Measurements from ENCODE around the gene PPP1R27.

PPP1R27 gene

DNA sequence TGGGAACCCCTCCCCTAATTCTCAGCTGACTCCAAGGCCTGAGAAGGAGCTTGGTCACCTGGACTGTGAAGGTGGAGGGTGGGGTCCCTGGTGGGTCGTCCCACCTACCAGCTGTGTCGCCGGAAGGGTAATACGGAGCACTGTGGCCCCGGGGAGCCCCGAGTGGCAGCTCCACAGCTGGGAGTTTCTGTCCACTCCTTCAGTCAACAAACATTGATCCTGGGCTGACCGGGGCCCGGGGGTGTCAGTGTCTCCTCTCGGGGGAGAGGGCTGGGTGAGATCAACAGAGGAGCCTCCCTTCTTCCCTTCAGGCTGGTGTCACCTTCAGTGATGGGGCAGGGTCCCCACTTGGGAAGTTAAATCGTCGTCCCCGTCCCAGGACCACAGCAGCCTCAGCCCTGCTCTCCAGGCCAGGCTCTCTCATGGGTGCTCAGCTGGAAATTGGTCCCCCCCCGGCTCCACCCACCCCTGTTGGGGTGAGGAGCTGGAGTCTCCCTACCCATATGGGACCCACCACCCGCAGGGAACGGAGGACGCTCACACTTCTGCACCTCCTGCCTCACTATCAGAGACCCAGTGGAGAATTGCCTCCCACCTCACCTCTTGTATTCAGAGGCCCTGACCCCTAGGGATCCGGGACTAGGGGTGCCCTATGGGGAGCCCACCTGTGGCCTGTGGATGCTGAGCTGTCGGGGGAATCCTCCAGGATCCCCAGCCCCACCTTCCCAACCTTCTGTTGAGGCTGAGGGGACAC lies 29.0 kb downstream of the PPP1R27 start:
- no peak for DNase-seq (ENCODE audit: low read depth in 2 of 2)

DNA sequence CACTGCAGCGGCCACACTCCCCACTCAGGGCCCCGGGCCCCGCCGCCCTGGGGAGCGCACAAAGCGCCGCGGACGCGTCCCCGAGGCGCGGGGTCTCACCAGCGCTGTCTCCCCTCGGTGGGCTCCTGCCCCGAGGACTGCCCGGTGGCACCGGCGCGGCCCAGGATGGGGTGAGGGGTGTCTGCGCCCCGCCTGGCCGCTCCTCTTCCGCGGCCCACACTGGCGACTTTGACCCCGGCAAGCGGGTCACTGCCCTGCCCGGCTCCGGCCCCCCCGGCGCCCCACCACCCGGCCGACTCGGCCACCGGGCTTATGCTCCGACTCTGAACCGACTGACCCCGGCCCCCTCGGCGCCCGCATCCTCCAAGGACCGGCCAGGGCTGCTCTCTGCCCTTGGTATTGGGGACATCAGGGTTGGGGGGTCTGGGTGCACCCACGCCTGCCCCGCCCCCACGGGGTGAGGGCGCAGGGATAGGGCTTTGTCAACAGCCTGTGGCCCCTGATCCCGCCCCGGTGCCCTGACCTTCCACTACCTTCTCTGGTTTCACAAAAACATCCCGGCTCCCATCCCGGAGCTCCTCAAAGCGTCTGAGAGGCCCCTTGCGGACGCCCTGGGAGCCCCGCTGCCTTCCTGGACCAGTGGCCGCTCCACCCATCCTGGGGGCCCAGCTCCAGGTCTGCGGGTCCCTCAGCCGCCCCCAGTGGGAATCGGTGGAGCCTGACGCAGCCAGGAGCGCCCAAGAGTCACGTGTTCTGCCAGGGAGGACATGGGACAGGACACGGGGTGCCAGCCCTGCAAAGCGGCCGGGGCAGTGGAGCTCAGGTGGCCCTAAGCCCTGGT lies 30.1 kb downstream of the PPP1R27 start:
- no peak for DNase-seq (ENCODE audit: low read depth in 2 of 2)

GRCh38 chr17:81803728-81804558 lies 30.9 kb downstream of the PPP1R27 start, which contains the start of gene GCGR:
Gene GCGR (plus strand): TSS chr17:81804150. CDS start chr17:81809019, 4,869 bp downstream.
- no peak for DNase-seq (ENCODE audit: low read depth in 2 of 2)

DNA sequence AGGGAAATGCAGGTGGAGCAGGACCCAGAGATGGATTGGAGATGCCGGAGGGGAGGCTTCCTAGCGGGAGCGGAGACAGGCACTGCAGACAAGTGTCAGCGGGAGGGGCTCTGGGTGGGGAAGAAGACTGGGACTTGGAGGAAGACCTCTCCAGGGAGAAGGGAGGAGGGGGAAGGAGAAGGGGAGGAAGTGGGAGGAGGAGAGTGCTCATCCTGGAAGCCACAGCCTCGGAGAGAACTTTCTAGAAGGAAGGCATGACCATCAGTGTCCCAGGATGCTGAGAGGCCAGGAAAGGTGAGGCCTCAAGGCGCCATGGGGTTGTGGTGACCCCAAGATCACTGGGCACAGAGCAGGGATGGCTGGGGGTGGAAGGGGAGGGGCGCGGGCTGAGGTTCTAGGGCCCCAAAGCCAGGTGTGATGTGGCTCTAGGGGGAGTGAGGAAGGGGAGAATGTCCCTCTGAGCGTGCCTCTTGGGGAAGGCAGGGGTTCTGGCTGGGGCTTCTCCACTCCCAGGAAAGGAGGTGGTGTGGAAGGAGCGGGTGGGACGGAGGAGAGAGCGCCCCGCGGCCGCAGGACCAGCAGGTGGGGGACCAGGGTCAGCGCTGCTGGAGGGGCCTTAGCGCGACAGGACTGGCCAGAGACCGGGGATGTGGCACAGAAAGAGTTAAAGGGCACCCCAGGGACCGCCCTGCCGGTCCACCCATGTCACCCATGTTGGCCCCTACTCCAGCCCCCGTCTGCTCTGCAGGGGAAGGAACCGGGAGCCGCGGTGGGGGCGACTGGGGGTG lies 31.8 kb downstream of the PPP1R27 start:
- no peak for DNase-seq (ENCODE audit: low read depth in 2 of 2)

- DNase-seq (ENCODE audit: low read depth in 2 of 2) = no peak
These were observed 32.6 kb downstream of the PPP1R27 start for GRCh38 chr17:81802048-81802758.

GRCh38 chr17:81801327-81801726 lies 33.5 kb downstream of the PPP1R27 start:
- DNase-seq (ENCODE audit: low read depth in 2 of 2) = no peak

DNA sequence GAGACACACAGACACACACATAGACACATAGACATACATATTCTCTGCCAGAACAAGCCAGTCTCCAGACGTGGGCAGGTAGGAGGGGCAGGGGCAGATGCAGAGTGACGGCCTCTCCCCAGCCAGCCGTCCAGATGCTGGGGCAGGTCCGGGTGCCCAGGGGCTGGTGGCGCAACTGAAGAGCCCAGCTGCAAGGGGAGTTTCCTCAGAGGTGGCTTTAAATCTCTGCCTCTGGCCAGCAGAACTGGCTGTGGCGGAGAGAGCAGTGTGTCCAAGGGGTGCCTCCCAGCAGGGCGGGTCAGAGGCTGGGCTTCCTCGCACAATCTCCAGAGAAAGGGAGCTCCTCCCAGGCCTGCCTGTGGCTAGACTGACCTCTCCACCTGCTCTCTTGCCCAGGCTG lies 40.3 kb downstream of the PPP1R27 start:
- no peak for DNase-seq (ENCODE audit: low read depth in 2 of 2)

DNA sequence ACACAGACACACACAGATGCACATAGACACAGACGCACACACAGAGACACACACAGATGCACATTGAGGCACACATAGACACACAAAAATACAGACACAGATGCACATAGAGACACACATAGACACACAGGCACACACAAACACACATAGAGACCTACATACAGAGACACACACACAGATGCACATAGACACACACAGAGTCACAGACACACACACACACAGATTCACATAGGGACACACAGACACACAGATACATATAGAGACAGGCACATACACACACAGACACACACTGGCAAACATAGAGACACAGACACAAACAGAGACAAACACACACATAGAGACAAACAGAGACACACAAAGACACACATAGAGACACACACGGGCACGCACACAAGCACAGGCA lies 40.8 kb downstream of the PPP1R27 start:
- no peak for DNase-seq (ENCODE audit: low read depth in 2 of 2)

GRCh38 chr17:81792675-81793615 lies 41.9 kb downstream of the PPP1R27 start:
- DNase-seq (ENCODE audit: low read depth in 2 of 2) = no peak
